Muscle of leg (tissue), 11 donors: ENCODE data around the gene DNHD1. TPM values are rescaled to one million over a fixed set of nuclear protein-coding genes. Genes with fewer than 3 reads are reported as not detected.

Experiments
- DNase-seq: peaks from one replicate; pipeline ENCODE4 v3.0.0; 2013
- H3K27ac ChIP-seq: one replicate; pipeline ENCODE4 v1.5.1; 2013; ENCODE audit warnings: mild to moderate bottlenecking, low read length, control low read depth
- H3K27me3 ChIP-seq: one replicate; pipeline ENCODE4 v1.6.1; 2013; ENCODE audit warnings: low read length; ENCODE audit not compliant: control insufficient read depth, insufficient read depth
- H3K36me3 ChIP-seq: one replicate; pipeline ENCODE4 v1.6.1; 2013; ENCODE audit warnings: low read length; ENCODE audit not compliant: control insufficient read depth, insufficient read depth
- H3K4me1 ChIP-seq: one replicate; pipeline ENCODE4 v1.6.1; 2013; ENCODE audit warnings: low read length; ENCODE audit not compliant: control insufficient read depth, insufficient read depth
- H3K4me3 ChIP-seq: one replicate; pipeline ENCODE4 v1.5.1; 2013; ENCODE audit warnings: low read length, control low read depth
- H3K9me3 ChIP-seq: replicated peaks from 2 replicates; pipeline ENCODE4 v1.6.1; 2013; ENCODE audit warnings: low read depth, low read length; ENCODE audit not compliant: control insufficient read depth
- WGBS: methylation state at CpG from one replicate; pipeline ENCODE4 v1.1.5; 2013; ENCODE audit warnings: missing lambda C conversion rate; ENCODE audit not compliant: insufficient coverage; 5-methylcytosine and 5-hydroxymethylcytosine counted together
- polyA plus RNA-seq, 8 donors: library from polyadenylated mRNA; unstranded; fragments of 120-200 nt; gene quantifications; one replicate each; pipeline versions ENCODE4 v1.2.1 to v1.2.3, GENCODE V29; 2013; ENCODE audit warnings: inconsistent platforms in 1 of 8, low replicate concordance in 1 of 8; ENCODE audit not compliant: insufficient read length in 8 of 8, insufficient read depth in 1 of 8
- total RNA-seq: library from RNA; stranded (reverse); fragments of 120-200 nt; gene quantifications from one replicate; pipeline ENCODE4 v1.2.4, GENCODE V29; 2013

Gene DNHD1
- total and polyA plus RNA-seq, 9 donors = 3.3 to 10.7 (median 6.5) TPM

DNA sequence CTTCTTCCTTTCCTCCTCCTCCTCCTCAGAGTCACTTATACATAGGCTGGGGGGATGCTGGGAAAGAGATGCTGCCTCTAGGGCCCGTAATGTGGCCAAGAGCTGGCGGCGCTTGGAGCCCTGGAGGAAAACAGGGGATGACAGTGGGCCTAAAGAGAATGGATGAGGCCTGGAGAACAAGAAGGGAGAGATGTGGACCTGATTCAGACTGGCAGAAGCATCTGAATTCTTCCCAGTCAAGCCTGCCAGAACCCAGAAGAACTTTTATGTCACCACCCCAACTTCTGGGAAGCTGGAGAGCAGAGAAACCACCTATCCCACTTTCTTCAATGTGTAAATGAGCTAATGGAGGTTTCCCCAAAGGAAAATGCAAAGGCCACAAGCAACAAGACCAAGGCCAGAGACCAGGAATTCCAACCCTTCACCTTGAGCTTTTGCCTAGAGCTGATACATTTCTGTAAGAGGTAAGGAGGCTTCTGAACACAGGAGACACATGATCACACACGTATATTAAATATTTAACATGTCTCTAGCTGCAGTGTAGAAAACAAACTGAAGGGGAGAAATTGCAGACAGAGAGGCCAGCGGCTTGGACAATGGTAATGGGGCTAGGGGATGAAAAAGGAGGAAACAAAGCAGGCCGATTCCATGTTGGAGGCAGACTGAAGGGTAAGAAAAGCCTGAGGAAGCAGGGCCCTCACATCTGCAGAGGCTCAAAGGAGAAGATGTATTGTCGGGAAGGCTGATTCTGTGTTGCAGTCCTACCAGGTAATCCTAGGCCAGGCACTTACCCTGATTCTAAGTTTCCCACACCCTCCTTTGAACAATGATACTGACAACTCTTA lies 105.2 kb downstream of the DNHD1 start:
- Histone ChIP-seq H3K36me3 (peaks cover 53% of the 10 kb centered on the region), H3K4me1 (peaks cover 40% of the 10 kb centered on the region), H3K9me3 (no peaks in the 10 kb centered on the region), H3K4me3 (peak overlapping the region; percentile 98), H3K27me3 (no peaks in the 10 kb centered on the region), H3K27ac (peak overlapping the region; percentile 90)
- 88% methylated on average over 5 of the region's 7 CpGs for WGBS
- no peak for DNase-seq

GRCh38 chr11:6603287-6604080 lies 106.4 kb downstream of the DNHD1 start, which contains the start of the genes ILK and RRP8:
TSS of gene ILK (plus strand) at chr11:6603774. CDS start at chr11:6604272, 498 bp downstream.
TSS of gene RRP8 (minus strand) at chr11:6603616. CDS start at chr11:6603502, 114 bp downstream.
- Histone ChIP-seq H3K36me3 (peaks cover 56% of the 10 kb centered on the region), H3K9me3 (no peaks in the 10 kb centered on the region), H3K27ac (peak within 1 kb of the TSS; percentile 100), H3K27me3 (no peaks in the 10 kb centered on the region), H3K4me1 (peaks cover 47% of the 10 kb centered on the region), H3K4me3 (peak within 1 kb of the TSS; percentile 98)
- WGBS = under 1% methylated on average over 70 of the region's 72 CpGs
- peak; percentile 97 for DNase-seq

- Histone ChIP-seq H3K9me3 (no peaks in the 10 kb centered on the region), H3K36me3 (peaks cover 56% of the 10 kb centered on the region), H3K4me3 (peak overlapping the region; percentile 98), H3K27ac (peak overlapping the region; percentile 100), H3K27me3 (no peaks in the 10 kb centered on the region), H3K4me1 (peaks cover 47% of the 10 kb centered on the region)
- peak; percentile 89 for DNase-seq
- WGBS = 0% methylated on average over 13 of the region's 20 CpGs
Measured at GRCh38 chr11:6604081-6604626, 107.1 kb downstream of the DNHD1 start.

GRCh38 chr11:6604790-6605189 lies 107.7 kb downstream of the DNHD1 start:
- no peaks in the 10 kb centered on the region for H3K9me3 ChIP-seq
- peak; percentile 19 for DNase-seq
- H3K27ac ChIP-seq = peak overlapping the region; percentile 100
- WGBS = 10% methylated on average over 3 of the region's 3 CpGs
- peaks cover 53% of the 10 kb centered on the region for H3K4me1 ChIP-seq
- H3K4me3 ChIP-seq = peak overlapping the region; percentile 98
- no peaks in the 10 kb centered on the region for H3K27me3 ChIP-seq
- peaks cover 56% of the 10 kb centered on the region for H3K36me3 ChIP-seq

GRCh38 chr11:6606471-6607189 lies 109.5 kb downstream of the DNHD1 start:
- peaks cover 56% of the 10 kb centered on the region for H3K36me3 ChIP-seq
- H3K27ac ChIP-seq = peak overlapping the region; percentile 100
- WGBS = 25% methylated on average over 6 of the region's 11 CpGs
- no peaks in the 10 kb centered on the region for H3K27me3 ChIP-seq
- peak overlapping the region; percentile 21 for H3K4me3 ChIP-seq
- peaks cover 61% of the 10 kb centered on the region for H3K4me1 ChIP-seq
- no peaks in the 10 kb centered on the region for H3K9me3 ChIP-seq
- DNase-seq = peak; percentile 98

DNA sequence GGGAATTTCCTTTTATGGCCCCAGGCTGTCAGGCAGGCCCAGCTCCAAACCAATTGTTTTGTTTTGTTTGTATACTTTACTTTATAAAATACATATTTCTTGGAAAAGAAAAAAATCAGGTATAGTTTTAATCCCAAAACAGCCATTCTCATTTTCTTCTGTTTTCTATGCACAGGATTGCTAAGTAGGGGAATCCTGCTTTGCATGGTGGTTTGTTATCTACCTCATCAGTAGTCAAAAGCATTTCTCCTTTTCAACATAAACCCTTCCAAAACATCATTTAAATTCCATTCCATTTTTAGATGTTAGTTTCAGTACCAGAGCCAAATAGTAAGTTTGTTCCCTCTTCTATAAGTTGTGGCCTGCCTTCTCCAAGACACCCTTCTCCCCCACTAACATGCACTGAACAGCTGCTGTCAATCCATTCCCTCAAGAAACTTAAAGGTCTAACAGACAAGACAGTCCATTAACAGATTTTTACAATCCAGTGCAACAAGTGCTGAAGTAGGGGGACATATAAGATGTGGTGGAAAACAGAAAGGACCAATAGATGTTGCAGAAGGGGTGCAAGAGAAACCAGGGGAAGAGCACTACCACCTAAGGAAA lies 110.2 kb downstream of the DNHD1 start:
- no peak for DNase-seq
- Histone ChIP-seq H3K4me3 (no peak overlapping the region), H3K4me1 (peaks cover 55% of the 10 kb centered on the region), H3K27ac (peak overlapping the region; percentile 100), H3K36me3 (peaks cover 55% of the 10 kb centered on the region), H3K9me3 (no peaks in the 10 kb centered on the region), H3K27me3 (no peaks in the 10 kb centered on the region)

DNA sequence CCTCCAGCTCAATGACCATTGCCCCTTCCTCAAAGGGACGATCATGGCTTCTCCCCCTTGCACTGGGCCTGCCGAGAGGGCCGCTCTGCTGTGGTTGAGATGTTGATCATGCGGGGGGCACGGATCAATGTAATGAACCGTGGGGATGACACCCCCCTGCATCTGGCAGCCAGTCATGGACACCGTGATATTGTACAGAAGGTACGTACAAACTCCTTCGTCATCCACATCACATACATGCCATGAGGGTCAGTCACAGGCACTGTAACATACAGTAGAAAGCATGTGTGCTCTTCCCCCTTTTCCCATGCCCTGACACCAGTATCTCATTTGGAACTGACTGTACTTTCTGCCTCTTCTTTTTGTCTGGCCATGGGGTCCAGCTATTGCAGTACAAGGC lies 110.9 kb downstream of the DNHD1 start:
- Histone ChIP-seq H3K4me1 (peaks cover 54% of the 10 kb centered on the region), H3K27ac (peak overlapping the region; percentile 100), H3K4me3 (no peak overlapping the region), H3K27me3 (no peaks in the 10 kb centered on the region), H3K9me3 (no peaks in the 10 kb centered on the region), H3K36me3 (peaks cover 53% of the 10 kb centered on the region)
- peak; percentile 7 for DNase-seq
- 93% methylated on average over 4 of the region's 9 CpGs for WGBS

DNA sequence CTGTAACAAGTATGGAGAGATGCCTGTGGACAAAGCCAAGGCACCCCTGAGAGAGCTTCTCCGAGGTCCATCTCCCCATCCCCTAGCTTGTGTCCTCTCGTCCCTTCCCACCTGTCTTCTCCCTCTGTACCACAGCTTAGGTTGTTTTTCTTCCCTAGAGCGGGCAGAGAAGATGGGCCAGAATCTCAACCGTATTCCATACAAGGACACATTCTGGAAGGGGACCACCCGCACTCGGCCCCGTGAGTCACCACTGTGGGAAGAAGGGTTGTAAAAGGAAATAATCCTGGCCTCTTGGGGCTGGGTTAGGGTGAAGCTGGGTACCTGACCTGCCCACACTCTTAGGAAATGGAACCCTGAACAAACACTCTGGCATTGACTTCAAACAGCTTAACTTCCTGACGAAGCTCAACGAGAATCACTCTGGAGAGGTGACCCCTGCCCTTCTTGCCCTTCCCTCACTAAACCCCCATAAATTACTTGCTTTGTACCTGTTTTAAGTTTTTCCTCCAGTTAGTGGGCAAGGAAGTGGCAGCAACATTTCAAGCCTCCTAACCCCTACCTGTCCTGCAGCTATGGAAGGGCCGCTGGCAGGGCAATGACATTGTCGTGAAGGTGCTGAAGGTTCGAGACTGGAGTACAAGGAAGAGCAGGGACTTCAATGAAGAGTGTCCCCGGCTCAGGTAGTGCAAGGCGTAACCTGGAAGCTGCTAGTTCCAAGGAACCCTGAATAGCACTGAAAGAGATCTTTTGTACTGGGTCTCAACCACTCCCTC lies 111.8 kb downstream of the DNHD1 start:
- Histone ChIP-seq H3K27me3 (no peaks in the 10 kb centered on the region), H3K9me3 (no peaks in the 10 kb centered on the region), H3K4me3 (no peak overlapping the region), H3K36me3 (peaks cover 53% of the 10 kb centered on the region), H3K27ac (no peak overlapping the region), H3K4me1 (peaks cover 58% of the 10 kb centered on the region)
- 76% methylated on average over 9 of the region's 14 CpGs for WGBS
- peak; percentile 12 for DNase-seq

DNA sequence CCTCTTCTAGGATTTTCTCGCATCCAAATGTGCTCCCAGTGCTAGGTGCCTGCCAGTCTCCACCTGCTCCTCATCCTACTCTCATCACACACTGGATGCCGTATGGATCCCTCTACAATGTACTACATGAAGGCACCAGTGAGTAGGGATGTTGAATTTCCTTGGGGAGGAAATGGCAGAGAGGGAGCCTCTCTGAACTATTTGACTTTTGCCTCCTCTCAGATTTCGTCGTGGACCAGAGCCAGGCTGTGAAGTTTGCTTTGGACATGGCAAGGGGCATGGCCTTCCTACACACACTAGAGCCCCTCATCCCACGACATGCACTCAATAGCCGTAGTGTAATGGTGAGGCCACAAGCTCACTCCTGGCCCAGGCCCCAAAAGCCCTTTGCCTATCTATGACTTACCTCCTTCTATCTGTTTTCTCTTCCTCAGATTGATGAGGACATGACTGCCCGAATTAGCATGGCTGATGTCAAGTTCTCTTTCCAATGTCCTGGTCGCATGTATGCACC lies 112.5 kb downstream of the DNHD1 start:
- no peak overlapping the region for H3K4me3 ChIP-seq
- H3K27me3 ChIP-seq = no peaks in the 10 kb centered on the region
- peaks cover 57% of the 10 kb centered on the region for H3K36me3 ChIP-seq
- 91% methylated on average over 5 of the region's 8 CpGs for WGBS
- peaks cover 58% of the 10 kb centered on the region for H3K4me1 ChIP-seq
- no peak overlapping the region for H3K27ac ChIP-seq
- DNase-seq = peak; percentile 17
- no peaks in the 10 kb centered on the region for H3K9me3 ChIP-seq
